ENCODE measurements around the gene LRRTM3.

Gene LRRTM3

GRCh38 chr10:67141300-67141699, 215.5 kb downstream of the LRRTM3 start:
- no peak for DNase-seq

GRCh38 chr10:67144530-67144929, 218.7 kb downstream of the LRRTM3 start:
- DNase-seq: no peak

All from NCI-H1436 (cell line).